Measurements from ENCODE around the gene CROCC2.

CROCC2 gene

GRCh38 chr2:241038374-241039180 lies 132.4 kb downstream of the CROCC2 start:
- no peak for DNase-seq (ENCODE audit: low read depth in 2 of 2)

- no peak for DNase-seq (ENCODE audit: low read depth in 2 of 2)
Measured at GRCh38 chr2:241039416-241039815, 133.3 kb downstream of the CROCC2 start.

- DNase-seq (ENCODE audit: low read depth in 2 of 2) = no peak
Measured at GRCh38 chr2:241040081-241040803, 134.1 kb downstream of the CROCC2 start.

- DNase-seq (ENCODE audit: low read depth in 2 of 2) = no peak
Measured at GRCh38 chr2:241041589-241042158, 135.5 kb downstream of the CROCC2 start.

Data from stimulated activated CD4-positive, alpha-beta T cell treated with anti-CD3 and anti-CD28 coated beads, Interleukin-4, amount 100 ng/mL, for 48 hours (primary cell).